SK-N-SH treated with all-trans-retinoic acid at 6 μM for 48 hours (cell line): ENCODE data around the gene TLR10.

Experiments used
- ATAC-seq: fragments of 200-7000 bp; cut with Tn5 transposase; 3 replicates; pipeline ENCODE4 v1.9.1; 2020; ENCODE audit warnings: mild to moderate bottlenecking, moderate library complexity
- ARNTL ChIP-seq: fragments of 450-650 bp; formaldehyde crosslinking; IDR thresholded peaks from 2 replicates; pipeline ENCODE4 v1.5.0; 2020; ENCODE audit warnings: low read depth, mild to moderate bottlenecking, moderate library complexity, borderline replicate concordance
- BACH2 ChIP-seq: fragments of 250-450 bp; sonication (Bioruptor Pico); IDR thresholded peaks from 2 replicates; pipeline ENCODE4 v1.9.0; 2021; ENCODE audit warnings: mild to moderate bottlenecking, borderline replicate concordance
- CREB5 ChIP-seq: fragments of 250-450 bp; sonication (Bioruptor Pico); IDR thresholded peaks from 2 replicates; pipeline ENCODE4 v1.5.1; 2020; ENCODE audit warnings: low read depth, mild to moderate bottlenecking, moderate library complexity
- ESRRG ChIP-seq: fragments of 250-450 bp; sonication (Bioruptor Pico); IDR thresholded peaks from 2 replicates; pipeline ENCODE4 v1.6.1; 2021; ENCODE audit warnings: mild to moderate bottlenecking
- ISL1 ChIP-seq: fragments of 250-450 bp; sonication (Bioruptor Pico); IDR thresholded peaks from 2 replicates; pipeline ENCODE4 v2.1.2; 2022; ENCODE audit warnings: mild to moderate bottlenecking, moderate library complexity
- OSR1 ChIP-seq: fragments of 250-450 bp; sonication (Bioruptor Pico); IDR thresholded peaks from 2 replicates; pipeline ENCODE4 v1.8.0; 2022; ENCODE audit warnings: moderate library complexity, mild to moderate bottlenecking, inconsistent platforms
- PPARA ChIP-seq: fragments of 250-450 bp; sonication (Bioruptor Pico); IDR thresholded peaks from 2 replicates; pipeline ENCODE4 v1.5.0; 2020; ENCODE audit warnings: mild to moderate bottlenecking, borderline replicate concordance
- RARB ChIP-seq: fragments of 250-450 bp; sonication (Bioruptor Pico); IDR thresholded peaks from 2 replicates; pipeline ENCODE4 v1.8.0; 2021; ENCODE audit warnings: mild to moderate bottlenecking, moderate library complexity
- TOX ChIP-seq: fragments of 250-450 bp; sonication (Bioruptor Pico); IDR thresholded peaks from 2 replicates; pipeline ENCODE4 v1.8.0; 2021; ENCODE audit warnings: mild to moderate bottlenecking, moderate library complexity, borderline replicate concordance
- TSHZ2 ChIP-seq: fragments of 250-450 bp; sonication (Bioruptor Pico); IDR thresholded peaks from 2 replicates; pipeline ENCODE4 v1.5.0; 2020; ENCODE audit warnings: mild to moderate bottlenecking, moderate library complexity
- ZC3H10 ChIP-seq: fragments of 250-450 bp; sonication (Bioruptor Pico); IDR thresholded peaks from 2 replicates; pipeline ENCODE4 v1.5.1; 2021; ENCODE audit warnings: mild to moderate bottlenecking, moderate library complexity
- ZFP3 ChIP-seq: fragments of 250-450 bp; sonication (Bioruptor Pico); IDR thresholded peaks from 2 replicates; pipeline ENCODE4 v1.5.0; 2020; ENCODE audit warnings: mild to moderate bottlenecking, moderate library complexity
- ZFP30 ChIP-seq: fragments of 450-650 bp; formaldehyde crosslinking; IDR thresholded peaks from 2 replicates; pipeline ENCODE4 v1.5.0; 2022; ENCODE audit warnings: mild to moderate bottlenecking, moderate library complexity
- ZNF70 ChIP-seq: fragments of 450-650 bp; formaldehyde crosslinking; IDR thresholded peaks from 2 replicates; pipeline ENCODE4 v1.5.0; 2020; ENCODE audit warnings: mild to moderate bottlenecking, moderate library complexity
- ZNF8 ChIP-seq: fragments of 450-650 bp; formaldehyde crosslinking; IDR thresholded peaks from 2 replicates; pipeline ENCODE4 v1.5.0; 2020; ENCODE audit warnings: mild to moderate bottlenecking, moderate library complexity
- TF ChIP-seq, protein P1 (sequence below): fragments of 250-450 bp; sonication (Bioruptor Pico); IDR thresholded peaks from 2 replicates; pipeline ENCODE4 v1.5.1; 2021; ENCODE audit warnings: mild to moderate bottlenecking, moderate library complexity
- TF ChIP-seq, protein P2 (sequence below): fragments of 250-450 bp; sonication (Bioruptor Pico); IDR thresholded peaks from 2 replicates; pipeline ENCODE4 v1.8.0; 2020; ENCODE audit warnings: mild to moderate bottlenecking, moderate library complexity, borderline replicate concordance

Gene TLR10

DNA sequence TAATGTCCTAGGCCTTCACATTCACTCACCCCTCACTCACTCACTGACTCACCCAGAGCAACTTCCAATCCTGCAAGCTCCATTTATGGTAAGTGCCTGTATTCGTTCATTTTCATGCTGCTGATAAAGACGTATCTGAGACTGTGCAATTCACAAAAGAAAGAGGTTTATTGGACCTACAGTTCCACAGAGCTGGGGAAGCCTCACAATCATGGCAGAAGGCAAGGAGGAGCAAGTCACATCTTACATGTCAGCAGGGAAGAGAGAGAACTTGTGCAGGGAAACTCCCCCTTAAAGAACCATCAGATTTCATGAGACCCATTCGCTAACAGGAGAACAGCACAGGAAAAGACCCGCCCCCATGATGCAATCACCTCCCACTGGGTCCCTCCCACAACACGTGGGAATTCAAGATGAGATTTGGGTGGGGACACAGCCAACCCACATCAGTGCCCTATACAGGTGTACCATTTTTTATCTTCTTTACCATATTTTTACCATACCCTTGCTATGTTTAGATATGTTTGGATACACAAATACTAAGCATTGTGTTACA lies 40.0 kb upstream of the TLR10 start:
- TF ChIP-seq ARNTL (CRISPR knock-in tag) (no peak), ESRRG (no peak), ZC3H10 (CRISPR knock-in tag) (no peak), ISL1 (CRISPR knock-in tag) (no peak), BACH2 (no peak), CREB5 (no peak), TOX (CRISPR knock-in tag) (no peak), OSR1 (no peak), RARB (CRISPR knock-in tag) (no peak), ZFP30 (CRISPR knock-in tag) (no peak), PPARA (CRISPR knock-in tag) (no peak), ZNF8 (CRISPR knock-in tag) (no peak), ZFP3 (CRISPR knock-in tag) (no peak)
- TF ChIP-seq, protein P1, sequence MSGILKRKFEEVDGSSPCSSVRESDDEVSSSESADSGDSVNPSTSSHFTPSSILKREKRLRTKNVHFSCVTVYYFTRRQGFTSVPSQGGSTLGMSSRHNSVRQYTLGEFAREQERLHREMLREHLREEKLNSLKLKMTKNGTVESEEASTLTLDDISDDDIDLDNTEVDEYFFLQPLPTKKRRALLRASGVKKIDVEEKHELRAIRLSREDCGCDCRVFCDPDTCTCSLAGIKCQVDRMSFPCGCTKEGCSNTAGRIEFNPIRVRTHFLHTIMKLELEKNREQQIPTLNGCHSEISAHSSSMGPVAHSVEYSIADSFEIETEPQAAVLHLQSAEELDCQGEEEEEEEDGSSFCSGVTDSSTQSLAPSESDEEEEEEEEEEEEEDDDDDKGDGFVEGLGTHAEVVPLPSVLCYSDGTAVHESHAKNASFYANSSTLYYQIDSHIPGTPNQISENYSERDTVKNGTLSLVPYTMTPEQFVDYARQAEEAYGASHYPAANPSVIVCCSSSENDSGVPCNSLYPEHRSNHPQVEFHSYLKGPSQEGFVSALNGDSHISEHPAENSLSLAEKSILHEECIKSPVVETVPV (CRISPR knock-in tag), result no peak
- TF ChIP-seq, protein P2, sequence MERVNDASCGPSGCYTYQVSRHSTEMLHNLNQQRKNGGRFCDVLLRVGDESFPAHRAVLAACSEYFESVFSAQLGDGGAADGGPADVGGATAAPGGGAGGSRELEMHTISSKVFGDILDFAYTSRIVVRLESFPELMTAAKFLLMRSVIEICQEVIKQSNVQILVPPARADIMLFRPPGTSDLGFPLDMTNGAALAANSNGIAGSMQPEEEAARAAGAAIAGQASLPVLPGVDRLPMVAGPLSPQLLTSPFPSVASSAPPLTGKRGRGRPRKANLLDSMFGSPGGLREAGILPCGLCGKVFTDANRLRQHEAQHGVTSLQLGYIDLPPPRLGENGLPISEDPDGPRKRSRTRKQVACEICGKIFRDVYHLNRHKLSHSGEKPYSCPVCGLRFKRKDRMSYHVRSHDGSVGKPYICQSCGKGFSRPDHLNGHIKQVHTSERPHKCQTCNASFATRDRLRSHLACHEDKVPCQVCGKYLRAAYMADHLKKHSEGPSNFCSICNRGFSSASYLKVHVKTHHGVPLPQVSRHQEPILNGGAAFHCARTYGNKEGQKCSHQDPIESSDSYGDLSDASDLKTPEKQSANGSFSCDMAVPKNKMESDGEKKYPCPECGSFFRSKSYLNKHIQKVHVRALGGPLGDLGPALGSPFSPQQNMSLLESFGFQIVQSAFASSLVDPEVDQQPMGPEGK (CRISPR knock-in tag), result no peak
- ATAC-seq, result no peak

GRCh38 chr4:38821739-38822138 lies 38.9 kb upstream of the TLR10 start:
- TF ChIP-seq OSR1, result no peak
- TF ChIP-seq ZFP3 (CRISPR knock-in tag), result no peak
- TF ChIP-seq TSHZ2 (CRISPR knock-in tag), result no peak
- TF ChIP-seq ZC3H10 (CRISPR knock-in tag), result no peak
- no peak for ATAC-seq

- no peak for TF ChIP-seq PPARA (CRISPR knock-in tag)
- TF ChIP-seq ZFP30 (CRISPR knock-in tag), result no peak
- no peak for TF ChIP-seq OSR1
- no peak for TF ChIP-seq ISL1 (CRISPR knock-in tag)
- no peak for TF ChIP-seq ZNF70 (CRISPR knock-in tag)
- TF ChIP-seq, protein P1 (CRISPR knock-in tag), result no peak
- TF ChIP-seq BACH2, result no peak
- no peak for TF ChIP-seq TOX (CRISPR knock-in tag)
- no peak for TF ChIP-seq ZNF8 (CRISPR knock-in tag)
- no peak for TF ChIP-seq RARB (CRISPR knock-in tag)
- TF ChIP-seq TSHZ2 (CRISPR knock-in tag), result no peak
- no peak for TF ChIP-seq ZFP3 (CRISPR knock-in tag)
- no peak for TF ChIP-seq ARNTL (CRISPR knock-in tag)
- no peak for TF ChIP-seq CREB5
- no peak for ATAC-seq
Measured at GRCh38 chr4:38820329-38821061, 37.7 kb upstream of the TLR10 start.
